ENCODE results near the gene ABCA4.

ABCA4 gene

DNA sequence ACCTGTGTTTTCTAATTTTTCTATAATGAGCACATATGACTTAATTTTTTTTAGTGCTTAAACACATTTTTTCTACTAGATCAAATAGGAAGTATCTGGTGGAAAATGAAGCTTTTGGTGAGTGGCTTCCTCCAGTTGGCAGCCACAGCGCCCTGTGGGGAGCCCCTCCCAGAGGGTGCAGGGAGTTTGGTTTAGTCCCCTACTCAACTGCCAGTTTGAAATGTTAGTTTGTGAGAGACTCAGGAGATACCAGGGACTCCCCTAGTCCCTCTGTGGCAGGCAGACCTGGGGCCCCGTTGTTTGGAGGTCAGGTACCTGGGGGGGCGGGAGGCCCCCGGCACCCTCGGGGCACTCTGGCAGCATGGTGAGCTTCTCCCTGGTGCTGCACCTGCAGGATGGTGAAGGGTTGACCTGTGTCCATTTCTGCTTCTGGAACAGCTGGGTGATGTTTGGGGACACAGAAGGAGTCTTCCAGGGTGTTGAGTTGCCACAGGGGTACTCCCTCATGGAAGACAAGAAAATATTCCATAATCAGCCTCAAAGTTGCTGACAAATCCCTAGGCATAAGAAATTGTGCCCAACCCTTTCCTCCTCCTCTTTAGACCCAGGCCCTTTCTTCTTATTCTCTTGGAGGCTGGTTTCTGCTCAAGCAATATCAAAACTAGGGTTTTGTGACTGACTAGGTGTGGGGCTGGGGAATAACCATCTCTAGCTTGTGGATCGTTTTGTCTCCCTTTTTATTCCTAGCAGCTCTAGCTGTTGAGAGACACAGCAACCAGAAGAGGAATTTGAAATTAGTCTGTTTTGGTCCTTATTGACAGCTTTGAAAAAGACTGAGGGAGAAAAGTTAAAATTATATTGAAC is 91.6 kb downstream of the ABCA4 start:
- H3K4me3 ChIP-seq (ENCODE audit: low read length) = no peak overlapping the region
- no peaks in the 10 kb centered on the region for H3K36me3 ChIP-seq (ENCODE audit: control insufficient read depth, low read depth, low read length)
- no peaks in the 10 kb centered on the region for H3K9me3 ChIP-seq (ENCODE audit: control insufficient read depth, low read depth, low read length)
- no peaks in the 10 kb centered on the region for H3K4me1 ChIP-seq (ENCODE audit: control insufficient read depth, low read depth, low read length)
- no peak overlapping the region for H3K9ac ChIP-seq (ENCODE audit: low read length)
- no peak overlapping the region for H3K27ac ChIP-seq (ENCODE audit: low read length)
- no peaks in the 10 kb centered on the region for H3K27me3 ChIP-seq (ENCODE audit: control insufficient read depth, insufficient read depth, low read length)

DNA sequence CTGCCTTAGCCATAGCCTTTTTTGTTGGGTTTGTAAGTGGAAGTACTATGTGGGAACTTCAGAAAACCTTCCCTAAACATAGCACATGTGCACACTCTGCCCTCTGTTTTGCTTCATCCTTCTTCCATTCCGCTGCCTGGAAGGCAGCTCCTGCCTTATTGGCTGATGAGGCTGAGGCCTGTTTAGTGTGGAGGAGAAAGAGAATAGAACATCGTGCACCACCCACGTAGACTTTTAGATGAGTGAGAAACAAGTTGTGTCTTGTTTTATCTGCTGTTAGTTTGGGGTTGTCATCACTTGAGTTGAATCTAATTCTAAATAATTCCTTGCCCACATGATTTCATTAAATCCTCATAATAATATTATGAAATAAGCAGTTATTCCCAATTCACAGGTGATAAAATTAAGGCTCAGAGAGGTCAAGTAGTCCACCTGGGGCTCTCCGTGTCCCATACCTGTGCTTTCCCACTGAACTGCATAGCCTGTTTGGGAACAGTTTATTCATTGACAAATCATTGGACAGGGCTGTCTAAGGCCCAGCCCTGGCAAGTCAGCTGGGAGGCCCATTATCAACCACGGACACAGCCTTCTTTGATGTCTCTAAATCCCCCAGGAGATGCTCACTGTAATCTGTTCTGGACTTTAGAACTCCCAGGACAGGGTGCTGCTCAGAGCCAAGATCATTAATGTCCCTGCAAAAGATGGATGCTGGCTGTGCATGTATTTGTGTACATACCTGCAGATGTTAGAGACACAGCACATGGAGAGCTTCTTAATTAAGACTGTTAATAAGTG is 93.0 kb downstream of the ABCA4 start:
- no peaks in the 10 kb centered on the region for H3K4me1 ChIP-seq (ENCODE audit: control insufficient read depth, low read depth, low read length)
- H3K9me3 ChIP-seq (ENCODE audit: control insufficient read depth, low read depth, low read length) = no peaks in the 10 kb centered on the region
- H3K27ac ChIP-seq (ENCODE audit: low read length) = no peak overlapping the region
- no peaks in the 10 kb centered on the region for H3K27me3 ChIP-seq (ENCODE audit: control insufficient read depth, insufficient read depth, low read length)
- no peak overlapping the region for H3K9ac ChIP-seq (ENCODE audit: low read length)
- H3K4me3 ChIP-seq (ENCODE audit: low read length) = no peak overlapping the region
- H3K36me3 ChIP-seq (ENCODE audit: control insufficient read depth, low read depth, low read length) = no peaks in the 10 kb centered on the region

DNA sequence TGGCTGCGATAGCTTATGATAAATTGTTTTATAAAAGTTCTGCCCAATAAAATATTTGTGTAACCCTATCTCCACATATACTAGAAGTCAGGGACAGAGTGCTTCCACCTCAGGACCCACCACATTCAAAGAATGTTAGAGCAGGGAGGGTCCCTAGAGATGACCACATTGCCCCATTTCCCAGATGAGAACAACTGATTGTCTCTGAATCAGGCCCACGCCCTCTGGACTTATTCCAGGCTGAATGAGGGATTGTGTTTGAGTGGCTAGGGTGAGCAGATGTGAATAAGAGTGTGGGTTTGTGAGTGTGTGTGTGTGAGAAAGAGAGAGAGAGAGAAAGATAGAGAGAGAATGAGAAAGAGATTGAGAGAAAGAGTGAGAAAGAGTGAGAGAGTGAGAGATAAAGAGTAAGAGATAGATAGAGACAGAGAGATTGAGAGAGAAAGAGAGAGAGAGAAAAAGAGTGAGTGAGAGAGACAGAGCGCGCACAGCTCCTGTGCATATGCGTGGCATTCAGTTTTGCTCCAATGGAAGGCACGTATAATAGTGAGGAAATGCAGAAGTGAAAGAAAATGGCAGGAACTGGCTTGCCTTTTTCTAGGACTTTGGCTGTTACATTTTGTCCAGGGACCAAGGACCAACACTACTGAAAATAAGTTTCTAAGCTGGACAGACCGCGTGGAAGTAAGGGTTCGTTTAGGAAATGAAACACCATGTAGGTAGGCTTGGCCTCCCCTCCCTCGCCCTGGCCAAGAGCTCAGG is 94.1 kb downstream of the ABCA4 start:
- Histone ChIP-seq H3K27ac (ENCODE audit: low read length) (no peak overlapping the region), H3K4me3 (ENCODE audit: low read length) (no peak overlapping the region), H3K27me3 (ENCODE audit: control insufficient read depth, insufficient read depth, low read length) (no peaks in the 10 kb centered on the region), H3K9ac (ENCODE audit: low read length) (no peak overlapping the region), H3K9me3 (ENCODE audit: control insufficient read depth, low read depth, low read length) (no peaks in the 10 kb centered on the region), H3K4me1 (ENCODE audit: control insufficient read depth, low read depth, low read length) (no peaks in the 10 kb centered on the region), H3K36me3 (ENCODE audit: control insufficient read depth, low read depth, low read length) (no peaks in the 10 kb centered on the region)

DNA sequence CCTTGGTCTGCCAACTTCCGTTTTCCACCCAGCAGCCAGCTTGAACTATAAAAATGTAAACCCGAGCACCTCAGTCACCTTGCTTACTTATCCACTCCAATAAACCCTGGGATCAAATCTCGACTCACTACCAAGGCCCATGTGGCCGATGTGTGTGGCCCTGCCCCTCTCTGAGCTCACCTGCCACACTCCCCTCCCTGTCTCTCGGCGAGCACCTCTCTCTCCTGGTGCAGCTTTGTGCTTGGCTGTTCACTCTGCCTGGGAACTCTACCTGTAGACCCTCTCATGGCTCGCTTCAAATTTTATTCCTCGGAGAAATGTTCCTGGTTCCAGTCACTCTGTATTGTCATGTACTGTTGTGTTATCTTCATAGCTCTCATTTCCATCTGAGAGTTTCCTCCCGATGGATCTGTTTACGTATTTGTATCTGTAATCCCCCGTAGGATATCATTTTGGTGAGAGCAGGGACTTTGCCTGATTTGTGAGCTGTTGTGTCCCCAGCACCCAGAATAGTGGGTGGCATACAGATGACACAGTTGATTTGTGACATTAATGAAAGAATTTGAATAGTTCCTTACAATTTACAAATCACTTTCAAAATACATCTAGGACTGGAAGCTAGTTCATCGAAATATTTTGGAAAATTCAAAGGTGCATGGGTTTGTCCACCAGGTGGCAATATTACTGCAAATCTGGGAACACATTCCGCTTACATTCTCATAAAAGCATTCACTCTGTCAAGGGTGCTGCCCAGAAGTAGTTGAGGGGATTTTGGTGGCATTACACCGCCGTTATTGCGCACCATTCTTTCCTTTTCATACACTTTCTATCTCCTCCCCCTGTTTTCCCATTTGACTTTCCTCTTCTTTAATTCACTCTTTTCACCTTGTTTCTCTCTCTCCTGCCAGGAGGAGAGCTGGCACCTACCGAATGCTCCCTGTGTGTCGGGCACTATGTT is 95.3 kb downstream of the ABCA4 start:
- no peaks in the 10 kb centered on the region for H3K4me1 ChIP-seq (ENCODE audit: control insufficient read depth, low read depth, low read length)
- H3K27me3 ChIP-seq (ENCODE audit: control insufficient read depth, insufficient read depth, low read length) = no peaks in the 10 kb centered on the region
- no peak overlapping the region for H3K27ac ChIP-seq (ENCODE audit: low read length)
- H3K9ac ChIP-seq (ENCODE audit: low read length) = no peak overlapping the region
- no peak overlapping the region for H3K4me3 ChIP-seq (ENCODE audit: low read length)
- H3K9me3 ChIP-seq (ENCODE audit: control insufficient read depth, low read depth, low read length) = no peaks in the 10 kb centered on the region
- H3K36me3 ChIP-seq (ENCODE audit: control insufficient read depth, low read depth, low read length) = no peaks in the 10 kb centered on the region

DNA sequence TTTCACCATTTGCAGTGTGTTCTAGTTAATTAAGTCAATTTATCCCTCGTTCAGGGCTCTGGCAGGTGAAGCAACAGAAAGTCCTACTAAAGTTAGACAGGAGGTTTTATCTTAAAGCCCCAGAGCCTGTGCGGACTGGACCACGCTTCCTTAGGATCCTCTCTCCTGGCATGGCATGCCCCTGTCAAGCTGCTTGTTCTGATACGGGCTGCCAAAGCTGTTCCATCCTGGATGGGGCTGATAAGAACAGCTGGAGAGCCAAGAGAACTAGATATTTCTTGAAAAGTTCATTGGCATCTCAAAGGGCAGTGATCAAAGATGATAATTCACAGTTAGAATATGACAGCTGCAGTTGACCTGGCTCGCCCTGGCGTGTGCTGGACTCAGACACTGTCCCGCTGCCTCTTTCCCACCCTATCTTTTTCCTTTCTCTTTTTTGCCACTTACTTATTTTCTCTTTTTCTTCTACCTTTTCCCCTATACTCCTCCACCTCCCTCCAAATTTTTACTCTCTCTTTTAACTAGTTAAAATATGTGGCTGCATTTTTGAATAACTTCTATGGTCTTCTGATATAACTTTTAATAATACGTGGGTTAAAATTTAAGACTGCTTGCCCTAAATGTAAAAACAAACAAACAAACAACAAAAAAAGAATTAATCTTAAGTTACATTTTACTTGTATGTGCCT is 96.7 kb downstream of the ABCA4 start:
- Histone ChIP-seq H3K36me3 (ENCODE audit: control insufficient read depth, low read depth, low read length) (no peaks in the 10 kb centered on the region), H3K27me3 (ENCODE audit: control insufficient read depth, insufficient read depth, low read length) (no peaks in the 10 kb centered on the region), H3K27ac (ENCODE audit: low read length) (no peak overlapping the region)

DNA sequence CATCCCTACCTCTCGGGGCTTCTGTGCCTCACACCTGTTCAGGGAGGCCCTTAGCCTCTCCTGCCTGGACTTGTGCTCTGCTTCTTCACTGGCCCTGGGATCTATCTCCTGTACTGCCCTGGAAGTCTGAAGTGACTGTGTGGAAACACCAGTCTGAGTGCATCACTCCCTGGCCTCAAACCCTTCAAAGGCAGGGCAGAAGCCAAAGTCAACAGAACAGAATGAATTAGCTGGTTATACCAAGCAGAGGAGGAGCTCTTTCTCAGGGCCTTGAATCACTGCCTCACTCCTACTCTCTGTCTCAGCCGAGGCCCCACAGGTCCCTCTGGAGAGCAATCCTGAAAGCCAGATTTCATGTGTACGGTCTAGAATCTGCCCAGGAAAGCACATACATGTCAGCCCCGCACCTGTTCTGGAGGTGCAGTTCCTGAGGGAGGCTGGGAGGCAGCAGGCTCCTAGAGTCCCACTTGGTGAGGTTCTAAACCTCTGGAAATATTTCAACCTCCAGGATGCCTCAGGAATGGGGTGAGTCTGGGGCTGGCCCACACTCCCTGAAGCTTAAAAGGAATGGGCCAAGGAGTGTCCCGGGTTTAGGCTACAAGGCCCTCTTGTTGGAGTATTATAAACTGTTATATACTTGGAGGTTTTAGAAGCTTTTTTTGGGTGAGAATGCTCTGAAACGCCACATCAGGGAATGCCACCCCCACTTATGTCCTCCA is 98.3 kb downstream of the ABCA4 start:
- Histone ChIP-seq H3K27ac (ENCODE audit: low read length) (no peak overlapping the region), H3K9me3 (ENCODE audit: control insufficient read depth, low read depth, low read length) (no peaks in the 10 kb centered on the region), H3K9ac (ENCODE audit: low read length) (no peak overlapping the region), H3K36me3 (ENCODE audit: control insufficient read depth, low read depth, low read length) (no peaks in the 10 kb centered on the region), H3K27me3 (ENCODE audit: control insufficient read depth, insufficient read depth, low read length) (no peaks in the 10 kb centered on the region), H3K4me1 (ENCODE audit: control insufficient read depth, low read depth, low read length) (no peaks in the 10 kb centered on the region), H3K4me3 (ENCODE audit: low read length) (no peak overlapping the region)

More for the DNA sequence above, 96.7 kb downstream of the ABCA4 start:
- Histone ChIP-seq H3K4me3 (ENCODE audit: low read length) (no peak overlapping the region), H3K9me3 (ENCODE audit: control insufficient read depth, low read depth, low read length) (no peaks in the 10 kb centered on the region), H3K9ac (ENCODE audit: low read length) (no peak overlapping the region), H3K4me1 (ENCODE audit: control insufficient read depth, low read depth, low read length) (no peaks in the 10 kb centered on the region)

DNA sequence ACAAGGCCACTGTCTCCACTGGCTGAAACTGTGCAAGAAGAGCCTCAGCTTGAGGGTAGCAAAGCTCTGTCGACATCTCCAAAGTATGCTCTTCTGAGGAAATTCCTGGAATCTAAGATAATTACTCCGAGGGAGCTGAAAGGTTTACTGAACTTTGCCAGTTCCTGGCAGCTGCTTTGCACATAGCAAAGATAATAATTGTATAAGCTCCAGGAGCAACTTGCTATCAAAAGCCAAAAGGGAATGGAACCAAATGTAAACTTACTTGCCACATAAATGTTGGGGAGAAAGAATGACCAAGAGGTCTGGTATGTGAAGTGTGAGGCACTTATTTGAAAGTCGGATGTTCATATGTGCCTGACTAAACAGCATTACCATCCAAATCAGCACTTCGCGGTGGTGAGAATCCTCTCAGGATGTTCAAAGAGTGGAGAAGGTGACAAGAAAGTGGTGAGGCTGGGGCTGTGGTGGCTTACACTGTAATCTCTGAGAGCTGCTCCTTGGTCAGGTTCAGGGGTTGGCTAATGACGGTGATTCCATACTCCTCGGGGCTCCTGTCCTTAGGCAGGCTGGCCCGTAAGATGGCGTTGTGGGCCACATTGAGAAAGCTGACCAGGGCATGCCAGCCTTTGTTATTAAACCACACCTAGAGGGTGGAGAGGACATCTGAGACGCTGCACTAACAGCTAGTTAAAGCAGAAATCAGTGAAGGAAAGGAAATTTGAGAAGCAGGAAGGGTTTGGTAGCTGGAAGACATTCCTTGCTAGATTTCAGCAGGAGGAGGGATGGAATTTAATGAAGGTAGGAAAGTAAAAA is 100.0 kb downstream of the ABCA4 start:
- H3K9ac ChIP-seq (ENCODE audit: low read length) = no peak overlapping the region
- no peaks in the 10 kb centered on the region for H3K27me3 ChIP-seq (ENCODE audit: control insufficient read depth, insufficient read depth, low read length)
- no peak overlapping the region for H3K27ac ChIP-seq (ENCODE audit: low read length)
- H3K4me3 ChIP-seq (ENCODE audit: low read length) = no peak overlapping the region
- H3K4me1 ChIP-seq (ENCODE audit: control insufficient read depth, low read depth, low read length) = no peaks in the 10 kb centered on the region
- no peaks in the 10 kb centered on the region for H3K9me3 ChIP-seq (ENCODE audit: control insufficient read depth, low read depth, low read length)
- no peaks in the 10 kb centered on the region for H3K36me3 ChIP-seq (ENCODE audit: control insufficient read depth, low read depth, low read length)

DNA sequence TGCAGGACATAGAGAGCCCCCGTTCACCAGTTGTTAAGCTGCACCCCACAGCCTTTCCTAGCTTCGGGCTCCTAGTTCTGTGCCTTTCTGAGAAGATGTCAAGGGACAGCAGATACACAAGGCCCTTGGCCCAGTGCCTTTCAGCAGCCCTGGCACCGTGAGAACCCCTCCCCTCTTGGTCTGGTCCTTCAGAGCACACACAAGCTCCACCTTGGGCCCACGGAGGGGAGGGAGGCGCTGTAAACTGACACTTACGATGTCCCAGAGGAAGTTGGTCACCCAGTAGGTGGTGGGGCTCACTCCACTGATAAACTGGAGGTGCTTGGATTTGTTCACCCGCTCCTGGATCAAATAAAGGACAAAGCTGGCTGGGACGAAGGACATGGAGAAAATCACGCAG is 101.6 kb downstream of the ABCA4 start:
- H3K27me3 ChIP-seq (ENCODE audit: control insufficient read depth, insufficient read depth, low read length) = peaks cover 3% of the 10 kb centered on the region
- no peak overlapping the region for H3K27ac ChIP-seq (ENCODE audit: low read length)
- H3K4me1 ChIP-seq (ENCODE audit: control insufficient read depth, low read depth, low read length) = no peaks in the 10 kb centered on the region
- H3K9ac ChIP-seq (ENCODE audit: low read length) = no peak overlapping the region
- H3K36me3 ChIP-seq (ENCODE audit: control insufficient read depth, low read depth, low read length) = no peaks in the 10 kb centered on the region
- H3K4me3 ChIP-seq (ENCODE audit: low read length) = no peak overlapping the region
- no peaks in the 10 kb centered on the region for H3K9me3 ChIP-seq (ENCODE audit: control insufficient read depth, low read depth, low read length)

DNA sequence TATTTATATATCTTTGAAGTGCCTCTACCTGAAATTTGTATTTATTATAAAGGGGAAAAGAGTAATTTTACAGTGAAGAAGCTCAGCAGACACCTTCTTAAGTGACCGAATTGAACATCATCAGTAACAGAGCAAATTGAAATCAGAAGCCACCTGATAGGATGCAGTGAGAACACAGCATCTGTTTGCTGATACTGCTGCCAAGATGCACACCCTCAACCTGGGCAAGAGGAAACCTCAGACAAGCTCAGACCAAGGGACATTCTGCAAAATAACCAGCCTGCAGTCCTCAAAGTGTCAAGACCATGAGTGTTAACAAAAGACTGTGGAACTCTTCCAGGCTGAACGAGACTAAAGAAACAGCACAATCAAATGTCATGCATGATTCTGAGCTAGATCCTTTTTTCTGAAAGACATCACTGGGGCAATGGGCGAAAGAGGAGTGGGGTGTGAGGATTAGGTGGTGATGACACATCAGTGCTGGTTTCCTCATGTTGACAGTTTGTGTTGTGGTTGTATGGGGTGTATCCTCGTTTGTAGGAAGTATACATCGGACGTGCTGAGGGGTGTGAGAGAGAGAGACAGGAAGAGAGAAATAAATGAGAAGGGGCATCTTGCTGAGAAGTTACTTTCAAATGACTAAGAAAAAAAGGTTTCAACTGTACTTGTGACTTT is 103.7 kb downstream of the ABCA4 start:
- Histone ChIP-seq H3K27me3 (ENCODE audit: control insufficient read depth, insufficient read depth, low read length) (peaks cover 22% of the 10 kb centered on the region), H3K9ac (ENCODE audit: low read length) (no peak overlapping the region), H3K27ac (ENCODE audit: low read length) (no peak overlapping the region), H3K4me1 (ENCODE audit: control insufficient read depth, low read depth, low read length) (peaks cover 18% of the 10 kb centered on the region), H3K36me3 (ENCODE audit: control insufficient read depth, low read depth, low read length) (no peaks in the 10 kb centered on the region), H3K4me3 (ENCODE audit: low read length) (no peak overlapping the region), H3K9me3 (ENCODE audit: control insufficient read depth, low read depth, low read length) (no peaks in the 10 kb centered on the region)

All from iPS-18a (cell line).